ENCODE measurements around the gene TMEM101. TPM values are rescaled to one million over a fixed set of nuclear protein-coding genes. Genes with fewer than 3 reads are reported as not detected.

TMEM101 gene
- total and polyA plus RNA-seq, 2 of the 13 experiments (the other 11 are each of a cell fraction or from before 2014, with no cell fraction given), result 72.0 to 100 TPM

DNA sequence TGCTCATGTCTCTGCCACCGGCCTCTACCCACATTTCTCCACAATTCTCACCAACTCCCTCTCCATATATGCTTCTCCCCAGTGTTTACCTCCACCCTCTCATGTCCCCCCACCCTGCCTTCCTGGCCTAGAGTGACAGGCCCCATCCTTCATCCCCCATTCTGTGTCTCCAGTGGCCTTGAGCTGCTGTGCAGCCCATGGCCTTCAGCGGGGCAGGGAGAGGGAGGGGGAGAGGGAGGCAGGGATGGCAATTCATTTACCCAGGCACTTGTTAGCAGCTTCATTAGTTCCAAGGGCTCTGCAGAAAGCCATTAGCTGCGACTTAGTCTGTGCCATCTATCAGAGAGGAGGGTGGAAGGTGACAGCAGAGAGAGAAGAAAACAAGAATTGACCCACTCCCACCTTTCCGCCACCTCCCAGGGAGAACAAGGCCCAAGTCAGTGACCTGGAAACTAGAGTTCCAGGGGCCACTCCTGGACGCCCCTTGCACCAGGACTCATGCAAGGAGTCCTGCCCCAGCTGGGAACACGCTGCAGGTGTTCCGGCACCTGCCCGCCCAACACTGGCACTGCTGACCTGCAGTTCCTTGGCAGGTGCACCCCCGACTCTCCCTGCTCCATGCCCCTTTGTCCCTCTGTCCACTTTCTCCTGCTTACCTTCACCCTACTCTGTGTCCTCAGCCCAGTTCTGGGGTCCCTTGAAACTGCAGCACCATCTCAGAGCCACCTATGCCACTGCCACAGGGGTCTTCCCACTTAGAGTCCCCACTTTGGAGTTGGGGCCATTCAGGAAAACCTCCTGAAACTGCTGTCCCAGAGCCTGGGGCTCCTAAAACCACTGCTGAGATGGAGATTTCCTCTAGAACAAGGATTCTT is 37.6 kb downstream of the TMEM101 start (continued):
- TF ChIP-seq ZC3H4 (CRISPR knock-in tag; IDR thresholded peaks at IDR 0.05; ENCODE audit: borderline replicate concordance), result no peak
- TF ChIP-seq AHR (CRISPR knock-in tag; IDR thresholded peaks at IDR 0.05), result no peak
- TF ChIP-seq, protein P1, sequence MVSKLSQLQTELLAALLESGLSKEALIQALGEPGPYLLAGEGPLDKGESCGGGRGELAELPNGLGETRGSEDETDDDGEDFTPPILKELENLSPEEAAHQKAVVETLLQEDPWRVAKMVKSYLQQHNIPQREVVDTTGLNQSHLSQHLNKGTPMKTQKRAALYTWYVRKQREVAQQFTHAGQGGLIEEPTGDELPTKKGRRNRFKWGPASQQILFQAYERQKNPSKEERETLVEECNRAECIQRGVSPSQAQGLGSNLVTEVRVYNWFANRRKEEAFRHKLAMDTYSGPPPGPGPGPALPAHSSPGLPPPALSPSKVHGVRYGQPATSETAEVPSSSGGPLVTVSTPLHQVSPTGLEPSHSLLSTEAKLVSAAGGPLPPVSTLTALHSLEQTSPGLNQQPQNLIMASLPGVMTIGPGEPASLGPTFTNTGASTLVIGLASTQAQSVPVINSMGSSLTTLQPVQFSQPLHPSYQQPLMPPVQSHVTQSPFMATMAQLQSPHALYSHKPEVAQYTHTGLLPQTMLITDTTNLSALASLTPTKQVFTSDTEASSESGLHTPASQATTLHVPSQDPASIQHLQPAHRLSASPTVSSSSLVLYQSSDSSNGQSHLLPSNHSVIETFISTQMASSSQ (IDR thresholded peaks at IDR 0.05; ENCODE audit: low read depth), result no peak
- TF ChIP-seq, protein P1 (CRISPR knock-in tag; IDR thresholded peaks at IDR 0.05; ENCODE audit: borderline replicate concordance), result no peak
- 0 out of 2 replicates have a peak, but pooled peaks have one; percentile 60 for TF ChIP-seq HDAC1 (CRISPR knock-in tag; IDR thresholded peaks at IDR 0.05)
- TF ChIP-seq, protein P2, sequence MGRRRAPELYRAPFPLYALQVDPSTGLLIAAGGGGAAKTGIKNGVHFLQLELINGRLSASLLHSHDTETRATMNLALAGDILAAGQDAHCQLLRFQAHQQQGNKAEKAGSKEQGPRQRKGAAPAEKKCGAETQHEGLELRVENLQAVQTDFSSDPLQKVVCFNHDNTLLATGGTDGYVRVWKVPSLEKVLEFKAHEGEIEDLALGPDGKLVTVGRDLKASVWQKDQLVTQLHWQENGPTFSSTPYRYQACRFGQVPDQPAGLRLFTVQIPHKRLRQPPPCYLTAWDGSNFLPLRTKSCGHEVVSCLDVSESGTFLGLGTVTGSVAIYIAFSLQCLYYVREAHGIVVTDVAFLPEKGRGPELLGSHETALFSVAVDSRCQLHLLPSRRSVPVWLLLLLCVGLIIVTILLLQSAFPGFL (CRISPR knock-in tag; IDR thresholded peaks at IDR 0.05), result no peak
- no peak for TF ChIP-seq ZNF703 (CRISPR knock-in tag; IDR thresholded peaks at IDR 0.05; ENCODE audit: borderline replicate concordance)
- TF ChIP-seq RBM22 (optimal IDR thresholded peaks at IDR 0.05; ENCODE audit: low read length), result no peak
- no peak for TF ChIP-seq HNRNPUL1 (IDR thresholded peaks at IDR 0.05; ENCODE audit: low read depth, low read length)
- no peak for TF ChIP-seq KLF15 (CRISPR knock-in tag; IDR thresholded peaks at IDR 0.05; ENCODE audit: borderline replicate concordance)
- TF ChIP-seq, protein P3, sequence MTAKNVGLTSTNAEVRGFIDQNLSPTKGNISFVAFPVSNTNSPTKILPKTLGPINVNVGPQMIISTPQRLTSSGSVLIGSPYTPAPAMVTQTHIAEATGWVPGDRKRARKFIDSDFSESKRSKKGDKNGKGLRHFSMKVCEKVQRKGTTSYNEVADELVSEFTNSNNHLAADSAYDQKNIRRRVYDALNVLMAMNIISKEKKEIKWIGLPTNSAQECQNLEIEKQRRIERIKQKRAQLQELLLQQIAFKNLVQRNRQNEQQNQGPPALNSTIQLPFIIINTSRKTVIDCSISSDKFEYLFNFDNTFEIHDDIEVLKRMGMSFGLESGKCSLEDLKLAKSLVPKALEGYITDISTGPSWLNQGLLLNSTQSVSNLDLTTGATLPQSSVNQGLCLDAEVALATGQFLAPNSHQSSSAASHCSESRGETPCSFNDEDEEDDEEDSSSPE (CRISPR knock-in tag; IDR thresholded peaks at IDR 0.05), result no peak
- TF ChIP-seq CBX2 (IDR thresholded peaks at IDR 0.05; ENCODE audit: low read depth, low read length), result no peak
- no peak for TF ChIP-seq CBX2 (CRISPR knock-in tag; IDR thresholded peaks at IDR 0.05; ENCODE audit: low read depth)
- TF ChIP-seq GATAD2A (CRISPR knock-in tag; IDR thresholded peaks at IDR 0.05), result peak; percentile 23; the same call in 1 of the 2 replicates
- TF ChIP-seq ZNF749 (CRISPR knock-in tag; IDR thresholded peaks at IDR 0.05; ENCODE audit: borderline replicate concordance), result no peak
- TF ChIP-seq ZNF136 (CRISPR knock-in tag; IDR thresholded peaks at IDR 0.05; ENCODE audit: low read depth), result no peak
- TF ChIP-seq, protein P4, sequence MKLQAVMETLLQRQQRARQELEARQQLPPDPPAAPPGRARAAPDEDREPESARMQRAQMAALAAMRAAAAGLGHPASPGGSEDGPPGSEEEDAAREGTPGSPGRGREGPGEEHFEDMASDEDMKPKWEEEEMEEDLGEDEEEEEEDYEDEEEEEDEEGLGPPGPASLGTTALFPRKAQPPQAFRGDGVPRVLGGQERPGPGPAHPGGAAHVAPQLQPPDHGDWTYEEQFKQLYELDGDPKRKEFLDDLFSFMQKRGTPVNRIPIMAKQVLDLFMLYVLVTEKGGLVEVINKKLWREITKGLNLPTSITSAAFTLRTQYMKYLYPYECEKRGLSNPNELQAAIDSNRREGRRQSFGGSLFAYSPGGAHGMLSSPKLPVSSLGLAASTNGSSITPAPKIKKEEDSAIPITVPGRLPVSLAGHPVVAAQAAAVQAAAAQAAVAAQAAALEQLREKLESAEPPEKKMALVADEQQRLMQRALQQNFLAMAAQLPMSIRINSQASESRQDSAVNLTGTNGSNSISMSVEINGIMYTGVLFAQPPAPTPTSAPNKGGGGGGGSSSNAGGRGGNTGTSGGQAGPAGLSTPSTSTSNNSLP (IDR thresholded peaks at IDR 0.05; ENCODE audit: low read depth, low read length), result no peak
- no peak for TF ChIP-seq ZNF891 (CRISPR knock-in tag; IDR thresholded peaks at IDR 0.05)
- TF ChIP-seq HNF4A (CRISPR knock-in tag; IDR thresholded peaks at IDR 0.05), result peak; percentile 42; the same call in 1 of the 2 replicates
- no peak for TF ChIP-seq ZNF614 (CRISPR knock-in tag; IDR thresholded peaks at IDR 0.05; ENCODE audit: borderline replicate concordance)

Data from HepG2 (cell line).